T follicular helper cell (primary cell): ENCODE data around the gene HPCA.

Source experiments
- DNase-seq: peaks from one replicate; pipeline ENCODE4 v3.0.0-alpha.2; 2020; ENCODE audit warnings: low read depth

Gene HPCA

GRCh38 chr1:32871364-32872191 is 14.7 kb upstream of the HPCA start:
- no peak for DNase-seq

- no peak for DNase-seq
Measured at GRCh38 chr1:32872192-32872460, 14.2 kb upstream of the HPCA start.

GRCh38 chr1:32873484-32873883 is 12.8 kb upstream of the HPCA start:
- no peak for DNase-seq

GRCh38 chr1:32874860-32875752 is 11.2 kb upstream of the HPCA start:
- DNase-seq = no peak

GRCh38 chr1:32876341-32877210 is 9.7 kb upstream of the HPCA start:
- DNase-seq = peak; percentile 45

- no peak for DNase-seq
Measured at GRCh38 chr1:32877211-32878110, 8.8 kb upstream of the HPCA start.

GRCh38 chr1:32878183-32878582 is 8.1 kb upstream of the HPCA start:
- no peak for DNase-seq

GRCh38 chr1:32878637-32879041 is 7.7 kb upstream of the HPCA start:
- no peak for DNase-seq

GRCh38 chr1:32881291-32881690 is 5.0 kb upstream of the HPCA start:
- DNase-seq = no peak

GRCh38 chr1:32881871-32882850 is 4.1 kb upstream of the HPCA start:
- no peak for DNase-seq

- DNase-seq = no peak
Measured at GRCh38 chr1:32883338-32884031, 2.8 kb upstream of the HPCA start.

- DNase-seq = no peak
Measured at GRCh38 chr1:32884032-32884372, 2.3 kb upstream of the HPCA start.

- no peak for DNase-seq
Measured at GRCh38 chr1:32884726-32885125, 1.6 kb upstream of the HPCA start.

GRCh38 chr1:32885676-32886003 is 651 bp upstream of the HPCA start:
- DNase-seq = no peak

- no peak for DNase-seq
Measured at GRCh38 chr1:32886828-32887414, 630 bp downstream of the HPCA start.

- no peak for DNase-seq
Measured at GRCh38 chr1:32887623-32888022, 1.3 kb downstream of the HPCA start.

- no peak for DNase-seq
Measured at GRCh38 chr1:32888134-32888533, 1.8 kb downstream of the HPCA start.

- DNase-seq = no peak
Measured at GRCh38 chr1:32888677-32889420, 2.6 kb downstream of the HPCA start.
